Left cardiac atrium (tissue), 4 donors: Measurements from ENCODE around the gene GH2. TPM values are rescaled to one million over a fixed set of nuclear protein-coding genes. Genes with fewer than 3 reads are reported as not detected.
A peak's percentile ranks its signal among the peaks of the same experiment; 100 is the strongest.
"Not testable (repeated sequence)": the region's sequence is repeated elsewhere in the genome, so short reads cannot be mapped to it uniquely, and the experiment has no call there.

Source experiments
- ATAC-seq, 2 donors: fragments of 200-7000 bp; cut with Tn5 transposase; one replicate each; pipeline ENCODE4 v1.9.1; 2020; ENCODE audit warnings: mild to moderate bottlenecking in 2 of 2, moderate library complexity in 2 of 2
- DNase-seq: peaks from one replicate; pipeline ENCODE4 v3.0.0-alpha.2; 2020
- intact Hi-C, 2 donors: fragments of 100-400 bp; cut with DNase I; formaldehyde crosslinking; loops; one replicate each; pipeline versions ENCODE4 v1.14.1 to v1.15.1; 2022 to 2023
- total RNA-seq, 2 donors: library from RNA; stranded (reverse); fragmentation: NEBNext Ultra II Directional; extraction: Animal tissue kit (Norgen Biotek cat#: 25700); gene quantifications; one replicate each; pipeline ENCODE4 v1.2.1, GENCODE V29; 2021
- donor health status: DM: no; HTN: yes; CAD: no.
- donor health status: DM: no; HTN: yes; CAD: no; lungs with severe emphysema.
- donor health status: DM: yes; HTN: yes; CAD: no.
- donor health status: Dilated cardiomyopathy.

The GH2 gene
- total RNA-seq, 2 donors from 2014 or later, result not detected

DNA sequence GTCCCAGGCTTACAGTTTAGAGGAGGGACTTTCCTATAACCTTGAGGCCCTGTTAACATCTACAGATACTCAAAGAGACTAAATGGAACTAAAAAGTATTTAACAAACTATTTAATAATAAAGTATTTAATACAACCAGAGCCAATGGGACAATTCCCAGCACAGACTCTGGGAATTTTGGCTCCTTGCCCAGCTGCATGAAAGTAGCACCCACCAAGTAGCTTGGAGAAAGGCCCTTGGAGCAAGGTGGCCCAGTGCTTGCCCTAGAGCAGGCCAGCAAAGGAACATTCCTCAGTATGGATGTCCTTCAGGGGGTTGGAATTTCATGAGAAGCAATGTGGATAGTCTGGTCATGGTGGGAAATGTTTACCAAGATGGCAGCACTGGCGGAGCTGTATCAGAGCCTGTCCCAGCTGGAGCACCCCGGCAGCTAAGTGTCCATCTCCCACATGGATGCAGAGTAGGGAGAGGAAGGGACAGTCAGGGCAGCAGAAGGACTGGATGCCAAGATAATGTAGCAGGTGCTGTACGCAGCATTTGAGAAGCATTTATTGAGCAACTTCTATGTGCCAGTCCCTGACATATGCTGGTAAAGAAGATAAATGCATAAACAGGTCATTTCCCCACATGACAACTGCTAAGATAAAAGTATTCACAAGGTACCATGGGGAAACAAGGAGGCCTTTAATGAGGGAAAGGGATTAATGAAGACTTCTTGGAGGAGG is 34.1 kb downstream of the GH2 start:
- ATAC-seq (no peak), DNase-seq (no peak)
- intact Hi-C loops, result no loop called here

- no peak for DNase-seq
- ATAC-seq, result no peak
- intact Hi-C loops, result no loop called here
These were observed 36.2 kb downstream of the GH2 start for GRCh38 chr17:63845509-63845908.

DNA sequence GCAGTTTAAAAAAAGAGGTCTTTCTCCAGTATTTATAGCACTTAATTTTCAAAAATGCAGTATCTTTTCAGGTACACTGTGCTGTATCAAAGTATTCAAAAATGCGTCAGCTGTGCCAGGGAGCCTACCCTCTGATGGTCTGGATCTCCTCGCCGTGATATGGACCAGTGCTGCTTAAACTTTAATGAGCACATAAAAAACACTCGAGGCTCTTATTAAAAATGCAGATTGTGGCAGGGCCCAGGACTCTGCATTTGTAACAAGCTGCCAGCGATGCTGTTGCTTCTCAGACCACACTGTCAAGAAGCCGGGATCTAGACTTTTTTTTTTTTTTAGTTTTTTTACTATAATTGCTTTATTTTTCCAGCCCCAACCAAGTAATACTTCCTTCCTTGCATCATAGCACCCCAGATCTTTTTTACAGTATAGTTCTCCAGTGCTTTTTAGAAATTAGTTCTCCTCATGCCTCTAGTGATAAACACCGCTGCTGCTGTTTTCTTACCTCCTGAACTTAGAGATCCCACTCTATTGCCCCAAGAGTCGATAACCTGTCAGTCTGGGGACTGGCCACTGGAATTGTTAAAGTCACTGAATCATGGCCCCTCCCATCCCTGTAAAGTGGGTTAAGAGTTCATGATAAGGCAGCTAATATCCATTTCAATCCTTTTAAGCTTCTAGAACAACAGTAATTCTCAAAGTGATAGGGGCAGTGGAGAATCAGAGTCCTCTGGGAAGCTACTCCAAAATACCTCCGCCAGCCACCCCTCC is 37.6 kb downstream of the GH2 start:
- ATAC-seq (no peak), DNase-seq (no peak)
- intact Hi-C loops, result no loop called here

DNA sequence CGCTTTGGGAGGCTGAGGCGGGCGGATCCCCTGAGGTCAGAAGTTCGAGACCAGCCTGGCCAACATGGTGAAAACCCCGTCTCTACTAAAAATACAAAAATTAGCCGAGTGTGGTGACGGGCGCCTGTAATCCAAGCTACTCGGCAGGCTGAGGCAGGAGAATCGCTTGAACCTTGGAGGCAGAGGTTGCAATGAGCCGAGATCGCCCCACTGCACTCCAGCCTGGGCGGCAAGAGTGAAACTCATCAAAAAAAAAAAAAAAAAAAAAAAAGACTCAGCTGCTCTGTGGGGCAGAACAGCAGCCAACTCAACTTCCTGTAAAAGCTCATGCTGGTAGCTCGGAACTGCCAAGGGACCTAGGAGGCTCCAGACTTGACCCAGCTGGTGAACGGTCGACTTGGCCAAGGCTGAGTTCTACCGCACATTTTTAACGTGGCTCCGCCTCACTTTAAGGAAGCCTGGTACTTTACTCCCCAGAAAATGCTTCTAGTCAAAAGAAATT is 38.3 kb downstream of the GH2 start:
- DNase-seq (peak; percentile 83), ATAC-seq (peak; percentile 20 to 21)
- intact Hi-C loops, result not testable (repeated sequence)

DNA sequence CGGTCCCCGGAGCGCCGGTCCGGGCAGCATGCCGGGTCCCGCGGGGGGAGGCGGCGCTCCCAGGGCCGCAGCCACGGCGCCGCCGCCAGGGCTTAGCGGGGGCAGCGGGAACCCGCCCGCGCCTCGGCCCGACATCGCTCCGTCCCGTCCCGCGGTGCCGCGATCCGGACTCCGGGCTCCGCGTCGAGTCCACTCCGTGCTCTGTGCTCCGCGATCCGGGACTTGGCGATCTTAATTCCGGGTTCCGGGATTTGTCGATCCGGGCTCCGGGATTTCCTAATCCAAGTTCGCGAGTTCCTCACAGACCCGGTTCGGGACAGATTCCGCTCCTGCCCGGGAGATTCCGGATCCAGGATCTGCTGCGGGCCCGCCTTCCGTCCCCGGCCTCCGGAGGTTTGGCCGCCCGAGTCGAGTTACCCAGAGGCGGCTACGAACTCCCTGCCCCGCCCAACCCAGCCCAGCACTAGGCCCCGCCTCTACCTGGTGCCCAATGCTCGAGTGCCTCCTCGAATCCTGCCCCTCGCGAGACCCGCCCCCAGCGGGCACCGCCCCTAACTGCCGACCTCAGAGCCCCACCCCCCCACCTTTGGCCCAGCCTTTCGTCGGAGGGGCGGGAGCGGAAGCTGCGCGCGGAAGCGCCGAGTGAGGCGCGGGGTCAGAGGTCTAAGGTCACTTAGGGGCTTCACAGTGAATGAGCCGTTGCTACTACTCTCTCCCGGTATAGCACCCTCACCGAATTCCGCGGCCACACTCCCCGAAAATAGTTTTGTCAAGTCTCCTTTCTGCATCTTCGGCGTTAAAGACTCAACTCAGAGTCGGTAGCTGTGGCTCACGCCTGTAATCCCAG is 39.0 kb downstream of the GH2 start, which contains the start of gene SMARCD2:
Gene SMARCD2, minus strand, starts transcription at position 146 of the 847 bp plus-strand sequence. Its CDS starts 11 bp downstream, at position 135.
- ATAC-seq (peak; percentile 87 to 90), DNase-seq (peak; percentile 99)
- intact Hi-C loops, result no loop called here

DNA sequence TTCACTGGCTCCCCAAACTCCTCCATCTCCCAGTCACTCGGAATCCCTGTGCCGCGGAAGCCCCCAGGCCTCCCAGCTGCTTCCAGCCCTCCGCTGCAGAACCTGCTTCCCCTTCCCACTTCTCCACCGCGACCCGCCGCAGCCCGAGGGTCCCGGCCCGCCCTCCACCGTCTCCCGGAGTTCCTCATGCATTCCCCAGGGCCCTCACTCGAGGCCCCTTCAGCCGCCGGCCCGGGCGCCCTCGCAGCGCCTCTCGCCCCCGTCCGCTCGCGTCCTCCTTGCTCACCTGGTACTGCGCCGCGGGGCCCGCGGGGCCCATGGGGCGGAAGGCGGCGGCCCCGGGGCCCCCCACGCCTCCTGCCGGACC is 39.6 kb downstream of the GH2 start:
- intact Hi-C loops, result no loop called here
- ATAC-seq (no peak), DNase-seq (peak; percentile 46)

DNA sequence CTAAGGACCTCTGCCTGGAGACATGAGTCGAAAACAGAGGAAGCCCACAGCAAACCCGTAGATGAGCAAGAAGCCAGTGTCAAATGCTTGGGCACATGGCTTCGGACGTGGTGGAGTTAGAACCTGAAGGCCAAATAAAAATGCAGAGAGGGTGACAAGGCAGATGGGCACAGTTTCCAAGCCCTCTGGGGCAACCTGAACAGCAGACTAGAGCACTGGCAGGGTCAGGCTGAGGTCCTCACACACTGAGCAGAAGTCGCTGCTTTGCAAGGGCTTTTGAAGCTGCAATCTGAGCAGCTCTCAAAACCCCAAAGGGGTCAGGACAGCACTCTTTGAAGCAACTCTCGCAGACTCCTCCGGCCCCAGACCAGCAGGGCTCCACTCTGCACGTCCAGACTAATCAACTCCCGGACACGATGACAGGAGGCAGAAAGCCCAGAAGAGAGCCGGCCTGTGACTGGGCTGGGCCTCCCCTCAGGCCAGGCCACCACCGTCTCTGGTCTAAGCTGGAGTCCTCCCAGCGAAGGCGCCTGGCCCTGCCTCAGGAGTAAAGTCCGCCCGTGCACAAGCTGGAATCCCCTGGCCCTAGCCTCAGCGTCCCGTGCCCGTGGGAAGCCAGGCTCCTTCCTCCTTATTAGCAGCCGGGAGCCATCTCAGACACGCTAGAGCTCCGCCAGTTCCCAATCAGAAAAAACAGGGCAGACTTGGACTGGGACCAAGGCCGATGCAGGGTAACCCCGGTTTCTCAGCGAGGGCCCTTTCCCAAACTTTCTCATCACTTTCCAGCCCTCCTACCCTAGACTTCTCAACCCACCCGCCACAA is 40.2 kb downstream of the GH2 start:
- intact Hi-C loops, result no loop called here
- DNase-seq, result peak; percentile 65
- peak; percentile 16 to 26 for ATAC-seq

DNA sequence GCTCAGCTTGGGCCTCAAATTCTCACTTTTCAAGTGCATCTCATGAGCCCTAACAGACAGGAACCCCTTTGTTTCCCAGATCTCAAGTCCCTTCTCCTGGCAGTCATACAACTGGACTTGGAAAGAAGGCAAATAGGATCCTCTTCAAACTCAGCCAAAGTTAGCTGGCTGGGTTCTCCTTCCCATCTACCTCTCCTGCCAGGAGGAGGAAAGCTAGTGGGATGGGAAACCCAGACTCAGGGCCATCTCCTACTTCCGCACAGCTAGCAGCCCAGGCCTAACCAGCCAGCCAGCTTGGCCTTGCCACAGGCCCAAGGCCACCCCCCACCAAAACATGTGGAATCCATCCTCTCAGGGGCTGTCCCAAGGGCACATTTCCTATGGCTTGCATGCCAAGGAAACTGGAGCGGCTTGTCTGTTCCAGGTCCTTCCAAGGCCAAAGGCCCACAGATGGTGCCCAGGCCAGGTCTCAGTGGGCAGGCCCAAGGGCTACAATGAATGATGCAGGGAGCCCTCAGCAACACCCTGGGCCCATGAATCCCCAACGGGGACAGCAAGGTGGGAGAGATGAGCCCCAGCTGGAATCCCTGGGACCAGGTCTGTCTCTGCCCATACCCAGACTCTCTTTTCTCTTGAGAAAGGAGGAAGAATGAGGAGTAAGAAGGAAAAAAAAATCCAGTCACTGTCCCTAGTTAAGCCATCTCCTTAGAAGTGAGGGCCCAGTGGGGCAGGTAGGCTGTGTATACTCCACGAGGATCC is 41.0 kb downstream of the GH2 start:
- no peak for DNase-seq
- intact Hi-C loops, result no loop called here
- ATAC-seq, result no peak

- intact Hi-C loops, result no loop called here
- peak; percentile 47 to 61 for ATAC-seq
These were observed 43.0 kb downstream of the GH2 start for GRCh38 chr17:63838631-63839171.

GRCh38 chr17:63837962-63838600 is 43.7 kb downstream of the GH2 start:
- intact Hi-C loops, result no loop called here
- DNase-seq (no peak), ATAC-seq (no peak)

More at GRCh38 chr17:63838631-63839171, 43.0 kb downstream of the GH2 start:
- DNase-seq, result peak; percentile 93

DNA sequence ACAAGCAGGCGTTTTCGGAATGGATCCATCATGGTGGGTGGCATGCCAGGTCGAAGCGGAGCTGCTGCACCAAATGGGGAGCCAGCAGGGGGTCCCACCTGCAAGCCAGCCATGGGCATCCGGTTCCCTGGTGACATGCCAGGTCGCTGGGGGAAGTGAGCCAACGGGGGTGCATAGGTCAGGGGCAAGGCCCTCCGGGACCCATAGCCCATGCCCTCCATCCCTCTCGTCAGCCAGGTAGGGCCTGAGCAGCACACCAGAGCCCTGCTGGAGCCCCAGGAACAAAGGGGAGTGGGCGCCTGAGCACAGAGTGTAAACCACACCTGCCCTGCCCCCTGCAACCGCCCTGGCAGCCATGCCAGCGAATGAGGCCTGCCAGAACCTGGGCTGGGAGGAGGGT is 44.3 kb downstream of the GH2 start:
- DNase-seq (no peak), ATAC-seq (no peak)
- intact Hi-C loops, result no loop called here

- no peak for DNase-seq
- intact Hi-C loops, result no loop called here
- ATAC-seq, result no peak
These were observed 44.9 kb downstream of the GH2 start for GRCh38 chr17:63836811-63837210.

DNA sequence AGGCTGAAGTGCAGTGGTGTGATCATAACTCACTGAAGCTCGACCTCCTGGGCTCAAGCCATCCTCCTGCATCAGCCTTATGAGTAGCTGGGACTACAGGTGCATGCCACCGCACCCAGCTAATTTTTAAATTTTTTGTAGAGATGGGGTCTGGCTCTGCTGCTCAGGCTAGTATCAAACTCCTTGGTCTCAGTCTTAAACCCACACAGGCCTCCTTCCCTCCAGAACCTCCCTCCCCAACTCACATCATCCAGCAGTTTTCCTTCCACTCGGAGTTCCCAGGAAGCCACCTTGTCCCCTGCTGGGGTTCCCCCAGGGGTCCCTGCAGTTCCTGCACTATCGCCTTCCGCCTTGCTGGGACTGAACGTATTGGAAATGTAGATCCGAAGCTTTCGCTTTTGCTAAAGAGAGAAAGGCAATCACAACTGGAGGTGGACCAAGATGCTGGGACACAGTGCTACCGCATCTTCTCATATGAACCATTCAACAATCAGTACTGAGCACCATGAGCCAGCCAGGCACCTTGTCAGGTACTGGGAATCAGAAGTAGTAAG is 46.5 kb downstream of the GH2 start:
- intact Hi-C loops, result no loop called here
- ATAC-seq (no peak), DNase-seq (no peak)

- ATAC-seq (peak; percentile 13 to 14), DNase-seq (no peak)
- intact Hi-C loops, result no loop called here
These were observed 47.1 kb downstream of the GH2 start for GRCh38 chr17:63834431-63835166.

GRCh38 chr17:63833741-63834373 is 47.9 kb downstream of the GH2 start:
- intact Hi-C loops, result no loop called here
- no peak for ATAC-seq
- no peak for DNase-seq
